Spleen (tissue), 11 donors: Measurements from ENCODE around the gene EHD4. TPM values are rescaled to one million over a fixed set of nuclear protein-coding genes. Genes with fewer than 3 reads are reported as not detected.

Experiments
- DNase-seq: peaks from one replicate; pipeline ENCODE4 v3.0.0-alpha.2; 2020
- H3K27ac ChIP-seq, 8 donors: fragments of 200-600 bp; sonication (generic) in 7 of 8; 1 replicate in 4 of 8; 2 replicates in 4 of 8; pipeline versions ENCODE4 v1.5.0 to v1.8.0; 2016 to 2021; ENCODE audit warnings: inconsistent platforms in 4 of 8, mild to moderate bottlenecking in 4 of 8, moderate library complexity in 1 of 8
- H3K27me3 ChIP-seq, 7 donors: fragments of 200-600 bp; sonication (generic) in 6 of 7; replicated peaks in 1 of 7; 1 replicate in 4 of 7; 2 replicates in 3 of 7; pipeline versions ENCODE4 v1.5.0 to v1.8.0; 2016 to 2021; ENCODE audit warnings: inconsistent platforms in 3 of 7, mild to moderate bottlenecking in 1 of 7
- H3K36me3 ChIP-seq, 6 donors: fragments of 200-600 bp; sonication (generic) in 5 of 6; 1 replicate in 4 of 6; 2 replicates in 2 of 6; pipeline versions ENCODE4 v1.5.0 to v1.8.0; 2016 to 2021; ENCODE audit warnings: inconsistent platforms in 2 of 6
- H3K4me1 ChIP-seq, 6 donors: fragments of 200-600 bp; sonication (generic) in 5 of 6; 1 replicate in 3 of 6; 2 replicates in 3 of 6; pipeline versions ENCODE4 v1.5.0 to v1.8.0; 2016 to 2021; ENCODE audit warnings: inconsistent platforms in 3 of 6
- H3K4me3 ChIP-seq, 8 donors: fragments of 200-600 bp; sonication (generic) in 7 of 8; 1 replicate in 4 of 8; 2 replicates in 4 of 8; pipeline versions ENCODE4 v1.5.0 to v1.8.0; 2016 to 2021; ENCODE audit warnings: inconsistent platforms in 4 of 8, mild to moderate bottlenecking in 4 of 8, moderate library complexity in 2 of 8
- H3K9me3 ChIP-seq, 8 donors: fragments of 200-600 bp; sonication (generic) in 7 of 8; 1 replicate in 4 of 8; 2 replicates in 4 of 8; pipeline versions ENCODE4 v1.5.0 to v1.8.0; 2016 to 2021; ENCODE audit warnings: inconsistent platforms in 4 of 8
- CTCF ChIP-seq, 11 experiments: fragments of 200-600 bp in 7 of 11; fragments of 450-650 bp in 4 of 11; sonication (generic) in 4 of 11; IDR thresholded peaks in 8 of 11; conservative IDR thresholded peaks in 3 of 11; 1 replicate in 7 of 11; 2 replicates in 4 of 11; pipeline versions ENCODE4 v1.4.0 to v1.8.0; 2016 to 2021; ENCODE audit warnings: antibody characterized with exemption in 11 of 11, inconsistent platforms in 4 of 11, mild to moderate bottlenecking in 1 of 11
- POLR2A ChIP-seq, 3 donors: fragments of 450-650 bp; IDR thresholded peaks; one replicate each; pipeline ENCODE4 v1.5.1; 2017; ENCODE audit warnings: antibody characterized with exemption in 3 of 3, mild to moderate bottlenecking in 1 of 3
- POLR2AphosphoS5 ChIP-seq, 3 donors: sonication (generic); formaldehyde crosslinking; IDR thresholded peaks; one replicate each; pipeline ENCODE4 v1.5.1; 2017; ENCODE audit warnings: antibody characterized with exemption in 3 of 3
- WGBS, 5 donors: extraction: QIAGEN DNeasy Blood & Tissue Kit in 3 of 5; methylation state at CpG; one replicate each; pipeline versions ENCODE4 v1.1.5 to v1.1.7; 2013 to 2018; 5-methylcytosine and 5-hydroxymethylcytosine counted together
- intact Hi-C: fragments of 100-400 bp; cut with DNase I; formaldehyde crosslinking; loops from one replicate; pipeline ENCODE4 v1.15.0; 2023; ENCODE audit warnings: low total_unique reads
- polyA plus RNA-seq, 3 donors: library from polyadenylated mRNA; stranded (reverse); fragments of 200-250 nt; gene quantifications; one replicate each; pipeline ENCODE4 v1.2.1, GENCODE V29; 2013
- total RNA-seq, 7 donors: library from RNA; depleted of rRNA in 3 of 7; stranded (reverse); fragments of >200 nt in 3 of 7; fragmentation: NEBNext Ultra II Directional in 4 of 7; extraction: Animal tissue kit (Norgen Biotek cat#: 25700) in 4 of 7; gene quantifications; one replicate each; pipeline versions ENCODE4 v1.1.0 to v1.2.1, GENCODE V29; 2016 to 2021
- donor health status: healthy with polysubstance abuse.
- donor health status: DM: no; HTN: no; CAD: no; lungs with moderate emphysema.
- donor health status: DM: no; HTN: no; CAD: no.
- donor health status: Bipolar disorder and iron deficiency.
- donor health status: healthy.
- donor health status: DM: no; HTN: no; CAD: no.
- donor health status: DM: yes; HTN: yes; CAD: no.

EHD4 gene
- total and polyA plus RNA-seq, 10 donors: 5.5 to 33.2 (median 21.7) TPM

GRCh38 chr15:41887161-41887560, 85.2 kb downstream of the EHD4 start:
- DNase-seq: peak; percentile 59
- Histone ChIP-seq H3K36me3 (no peaks in the 10 kb centered on the region), H3K27me3 (peaks cover 0 to 10% (median 5%) of the 10 kb centered on the region in 7 donors), H3K9me3 (no peaks in the 10 kb centered on the region), H3K27ac (no peak overlapping the region), H3K4me3 (no peak overlapping the region), H3K4me1 (peaks cover 0 to 30% (median 17%) of the 10 kb centered on the region in 6 donors)
- WGBS, 5 donors: 95 to 98% (median 98%) methylated on average over 7 to 10 of the region's 10 CpGs
- intact Hi-C loops: no loop called here
- TF ChIP-seq POLR2A (IDR thresholded peaks at IDR 0.05): no peak
- TF ChIP-seq POLR2AphosphoS5 (IDR thresholded peaks at IDR 0.05): no peak
- TF ChIP-seq CTCF (IDR thresholded peaks at IDR 0.05 in 8 of 11, conservative IDR thresholded peaks at IDR 0.05 in 3 of 11): no peak

- Histone ChIP-seq H3K36me3 (no peaks in the 10 kb centered on the region), H3K27ac (no peak overlapping the region), H3K27me3 (peaks cover 0 to 14% (median 9%) of the 10 kb centered on the region in 7 donors), H3K4me3 (no peak overlapping the region), H3K4me1 (peaks cover 1 to 30% (median 21%) of the 10 kb centered on the region in 6 donors), H3K9me3 (no peaks in the 10 kb centered on the region)
- WGBS, 5 donors: 92 to 98% (median 95%) methylated on average over 7 of the region's 7 CpGs
- intact Hi-C loops: no loop called here
- TF ChIP-seq POLR2AphosphoS5 (IDR thresholded peaks at IDR 0.05): no peak
- TF ChIP-seq POLR2A (IDR thresholded peaks at IDR 0.05): no peak
- no peak for TF ChIP-seq CTCF (IDR thresholded peaks at IDR 0.05 in 8 of 11, conservative IDR thresholded peaks at IDR 0.05 in 3 of 11)
- DNase-seq: no peak
Measured at GRCh38 chr15:41886741-41887140, 85.6 kb downstream of the EHD4 start.

GRCh38 chr15:41885841-41886240, 86.5 kb downstream of the EHD4 start:
- Histone ChIP-seq H3K27ac (no peak overlapping the region), H3K27me3 (peaks cover 0 to 23% (median 13%) of the 10 kb centered on the region in 7 donors), H3K4me3 (no peak overlapping the region), H3K9me3 (no peaks in the 10 kb centered on the region), H3K36me3 (no peaks in the 10 kb centered on the region), H3K4me1 (peaks cover 4 to 35% (median 27%) of the 10 kb centered on the region in 6 donors)
- intact Hi-C loops: no loop called here
- TF ChIP-seq POLR2AphosphoS5 (IDR thresholded peaks at IDR 0.05): no peak
- no peak for TF ChIP-seq POLR2A (IDR thresholded peaks at IDR 0.05)
- TF ChIP-seq CTCF (IDR thresholded peaks at IDR 0.05 in 8 of 11, conservative IDR thresholded peaks at IDR 0.05 in 3 of 11): no peak
- no peak for DNase-seq
- WGBS, 5 donors: 94 to 98% (median 98%) methylated on average over 6 to 14 of the region's 14 CpGs

- Histone ChIP-seq H3K27me3 (peaks cover 0 to 28% (median 13%) of the 10 kb centered on the region in 7 donors), H3K4me3 (no peak overlapping the region), H3K36me3 (no peaks in the 10 kb centered on the region), H3K27ac (no peak overlapping the region), H3K9me3 (no peaks in the 10 kb centered on the region), H3K4me1 (peaks cover 4 to 35% (median 27%) of the 10 kb centered on the region in 6 donors)
- no peak for DNase-seq
- intact Hi-C loops: no loop called here
- TF ChIP-seq POLR2AphosphoS5 (IDR thresholded peaks at IDR 0.05): no peak
- TF ChIP-seq CTCF (IDR thresholded peaks at IDR 0.05 in 8 of 11, conservative IDR thresholded peaks at IDR 0.05 in 3 of 11): no peak
- no peak for TF ChIP-seq POLR2A (IDR thresholded peaks at IDR 0.05)
Measured at GRCh38 chr15:41885321-41885720, 87.0 kb downstream of the EHD4 start.
